DOHH2 (cell line): ENCODE results near the gene RPS8.

Experiments used
- H3F3A ChIP-seq: fragments of 200-600 bp; sonication (generic), shearing (Covaris generic); 2 replicates; pipeline ENCODE4 v1.6.0; 2016; ENCODE audit warnings: antibody characterized with exemption, mild to moderate bottlenecking; ENCODE audit not compliant: control insufficient read depth, insufficient read depth
- H3K27ac ChIP-seq: fragments of 200-600 bp; sonication (generic); 2 replicates; pipeline ENCODE4 v1.5.1; 2014; ENCODE audit warnings: low read depth, mild to moderate bottlenecking, low read length, moderate library complexity
- H3K27me3 ChIP-seq: fragments of 200-600 bp; sonication (generic); 2 replicates; pipeline ENCODE4 v1.6.1; 2014; ENCODE audit warnings: mild to moderate bottlenecking, low read length, mixed read lengths; ENCODE audit not compliant: control insufficient read depth
- H3K36me3 ChIP-seq: fragments of 200-600 bp; sonication (generic); 2 replicates; pipeline ENCODE4 v1.6.1; 2014; ENCODE audit warnings: mild to moderate bottlenecking, low read length, moderate library complexity, mixed read lengths; ENCODE audit not compliant: control insufficient read depth
- H3K4me1 ChIP-seq: fragments of 200-600 bp; sonication (generic); 2 replicates; pipeline ENCODE4 v1.6.1; 2014; ENCODE audit warnings: mild to moderate bottlenecking, low read length, mixed read lengths; ENCODE audit not compliant: control insufficient read depth
- H3K4me2 ChIP-seq: fragments of 200-600 bp; sonication (generic); 2 replicates; pipeline ENCODE4 v1.6.0; 2014; ENCODE audit warnings: mild to moderate bottlenecking, low read length, moderate library complexity
- H3K4me3 ChIP-seq: fragments of 200-600 bp; sonication (generic); 2 replicates; pipeline ENCODE4 v1.5.1; 2014; ENCODE audit warnings: mild to moderate bottlenecking, low read length, mixed read lengths
- H3K79me2 ChIP-seq: fragments of 200-600 bp; sonication (generic); 2 replicates; pipeline ENCODE4 v1.6.1; 2014; ENCODE audit warnings: mild to moderate bottlenecking, low read length, mixed read lengths; ENCODE audit not compliant: control insufficient read depth
- H3K9me2 ChIP-seq: fragments of 200-600 bp; sonication (generic); replicated peaks from 2 replicates; pipeline ENCODE4 v1.6.1; 2014; ENCODE audit warnings: mild to moderate bottlenecking, low read length, mixed read lengths; ENCODE audit not compliant: control insufficient read depth
- H3K9me3 ChIP-seq: fragments of 200-600 bp; sonication (generic); 2 replicates; pipeline ENCODE4 v1.6.1; 2014; ENCODE audit warnings: antibody characterized with exemption, low read length, mixed read lengths; ENCODE audit not compliant: control insufficient read depth, insufficient read depth
- H4K20me1 ChIP-seq: fragments of 200-600 bp; sonication (generic); 2 replicates; pipeline ENCODE4 v1.6.0; 2014; ENCODE audit warnings: low read depth, mild to moderate bottlenecking, antibody characterized with exemption, low read length, moderate library complexity; ENCODE audit not compliant: control insufficient read depth, insufficient read depth
- CTCF ChIP-seq: fragments of 200-600 bp; sonication (generic); IDR thresholded peaks from one replicate; pipeline ENCODE4 v1.5.1; 2014; ENCODE audit warnings: antibody characterized with exemption, mild to moderate bottlenecking, low read depth, low read length; ENCODE audit not compliant: poor library complexity, severe bottlenecking
- EZH2phosphoT487 ChIP-seq: fragments of 200-600 bp; sonication (generic); IDR thresholded peaks from 2 replicates; pipeline ENCODE4 v1.6.1; 2017; ENCODE audit warnings: borderline replicate concordance, mild to moderate bottlenecking, antibody characterized with exemption, low read length, moderate library complexity, mixed read lengths

Gene RPS8

GRCh38 chr1:44785501-44786137, 10.3 kb downstream of the RPS8 start:
- Histone ChIP-seq H4K20me1 (no peaks in the 10 kb centered on the region), H3K4me2 (peak overlapping the region; percentile 74), H3K79me2 (no peaks in the 10 kb centered on the region), H3K27me3 (no peaks in the 10 kb centered on the region), H3K27ac (no peak overlapping the region; the same call in 1 of the 2 replicates), H3K4me1 (peaks cover 43% of the 10 kb centered on the region), H3K9me2 (no peaks in the 10 kb centered on the region), H3F3A (peaks cover 59% of the 10 kb centered on the region), H3K9me3 (no peaks in the 10 kb centered on the region), H3K36me3 (peaks cover 16% of the 10 kb centered on the region), H3K4me3 (peak overlapping the region; percentile 68)
- no peak for TF ChIP-seq CTCF
- TF ChIP-seq EZH2phosphoT487, result no peak

- H3K9me2 ChIP-seq, result no peaks in the 10 kb centered on the region
- H3K36me3 ChIP-seq, result peaks cover 10% of the 10 kb centered on the region
- H3K27ac ChIP-seq, result peak overlapping the region; percentile 13; the same call in 1 of the 2 replicates
- peak overlapping the region; percentile 68 for H3K4me3 ChIP-seq
- H4K20me1 ChIP-seq, result no peaks in the 10 kb centered on the region
- peak overlapping the region; percentile 74 for H3K4me2 ChIP-seq
- no peaks in the 10 kb centered on the region for H3K9me3 ChIP-seq
- peak; percentile 98 for TF ChIP-seq CTCF
- TF ChIP-seq EZH2phosphoT487, result no peak
- peaks cover 42% of the 10 kb centered on the region for H3K4me1 ChIP-seq
- peaks cover 52% of the 10 kb centered on the region for H3F3A ChIP-seq
- H3K79me2 ChIP-seq, result no peaks in the 10 kb centered on the region
- H3K27me3 ChIP-seq, result no peaks in the 10 kb centered on the region
Observed at GRCh38 chr1:44786138-44786840, 10.9 kb downstream of the RPS8 start.

GRCh38 chr1:44786841-44787426, 11.6 kb downstream of the RPS8 start:
- H3K79me2 ChIP-seq, result no peaks in the 10 kb centered on the region
- no peak overlapping the region; the same call in 1 of the 2 replicates for H3K4me3 ChIP-seq
- H3F3A ChIP-seq, result peaks cover 46% of the 10 kb centered on the region
- no peaks in the 10 kb centered on the region for H3K27me3 ChIP-seq
- H3K9me3 ChIP-seq, result no peaks in the 10 kb centered on the region
- peak overlapping the region; percentile 13; the same call in 1 of the 2 replicates for H3K27ac ChIP-seq
- no peaks in the 10 kb centered on the region for H4K20me1 ChIP-seq
- no peaks in the 10 kb centered on the region for H3K9me2 ChIP-seq
- peaks cover 3% of the 10 kb centered on the region for H3K36me3 ChIP-seq
- peak overlapping the region; percentile 74 for H3K4me2 ChIP-seq
- no peak for TF ChIP-seq CTCF
- no peak for TF ChIP-seq EZH2phosphoT487
- H3K4me1 ChIP-seq, result peaks cover 39% of the 10 kb centered on the region
